ENCODE measurements around the gene IL12B.

- TF ChIP-seq CTCF (conservative IDR thresholded peaks at IDR 0.05) (no peak), EZH2 (IDR thresholded peaks at IDR 0.05; ENCODE audit: low read depth) (no peak)
Measured at GRCh38 chr5:159269723-159270122, 60.6 kb downstream of the IL12B start.

Data from PC-9 (cell line).